Jurkat, Clone E6-1 (cell line): ENCODE data around the gene GCC2.
A peak's percentile ranks its signal among the peaks of the same experiment; 100 is the strongest.
"Not testable (repeated sequence)": the region's sequence is repeated elsewhere in the genome, so short reads cannot be mapped to it uniquely, and the experiment has no call there.

ENCODE experiments used
- DNase-seq: peaks from one replicate; pipeline ENCODE4 v3.0.0-alpha.2; 2011; ENCODE audit warnings: low read depth, low spot score
- H3K4me3 ChIP-seq: 2 replicates; pipeline ENCODE4 v1.5.1; 2011; ENCODE audit warnings: mild to moderate bottlenecking, low read length, control low read depth, moderate library complexity

GCC2 gene

DNA sequence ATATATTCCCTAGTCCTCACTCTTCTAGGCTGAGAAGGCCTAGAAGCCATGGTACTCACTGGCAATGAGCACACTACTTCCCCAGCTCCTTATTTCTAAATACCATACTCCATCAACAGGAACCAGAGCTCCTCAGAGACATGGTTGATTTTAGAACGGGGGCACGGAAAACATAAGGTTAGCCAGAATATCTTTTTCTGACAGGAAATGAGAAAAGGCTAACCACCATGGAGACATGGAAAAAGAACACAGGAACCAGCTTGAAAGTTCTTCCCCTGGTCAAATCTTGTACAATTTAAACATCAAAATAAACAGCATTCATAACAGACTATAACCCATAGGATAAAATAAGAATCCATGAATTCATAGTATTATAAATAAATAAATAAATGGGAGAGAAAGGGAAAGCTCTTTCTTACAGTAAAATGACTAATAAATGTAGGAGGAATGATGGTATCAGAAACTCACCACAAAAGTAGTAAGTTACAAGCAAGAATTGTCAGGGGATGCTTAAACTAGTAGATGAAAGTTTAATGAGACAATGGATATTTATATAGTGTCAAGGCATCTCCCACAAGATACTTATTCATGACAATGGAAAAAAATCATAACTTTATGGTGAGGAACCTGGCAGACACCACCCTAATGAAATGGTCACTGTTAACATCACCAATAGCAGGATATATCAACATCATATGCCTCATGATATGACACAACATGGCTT, 20.6 kb upstream of the GCC2 start:
- H3K4me3 ChIP-seq: no peak overlapping the region
- DNase-seq: no peak

DNA sequence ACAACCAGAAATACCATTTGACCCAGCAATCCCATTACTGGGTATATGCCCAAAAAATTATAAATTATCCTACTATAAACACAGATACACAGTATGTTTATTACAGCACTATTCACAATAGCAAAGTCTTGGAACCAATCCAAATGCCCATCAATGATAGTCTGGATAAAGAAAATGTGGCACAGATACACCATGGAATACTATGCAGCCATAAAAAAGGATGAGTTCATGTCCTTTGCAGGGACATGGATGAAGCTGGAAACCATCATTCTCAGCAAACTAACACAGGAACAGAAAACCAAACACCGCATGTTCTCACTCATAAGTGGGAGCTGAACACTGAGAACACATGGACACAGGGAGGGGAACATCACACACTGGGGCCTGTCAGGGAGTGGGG, 13.4 kb upstream of the GCC2 start:
- H3K4me3 ChIP-seq, DNase-seq: not testable (repeated sequence)

DNA sequence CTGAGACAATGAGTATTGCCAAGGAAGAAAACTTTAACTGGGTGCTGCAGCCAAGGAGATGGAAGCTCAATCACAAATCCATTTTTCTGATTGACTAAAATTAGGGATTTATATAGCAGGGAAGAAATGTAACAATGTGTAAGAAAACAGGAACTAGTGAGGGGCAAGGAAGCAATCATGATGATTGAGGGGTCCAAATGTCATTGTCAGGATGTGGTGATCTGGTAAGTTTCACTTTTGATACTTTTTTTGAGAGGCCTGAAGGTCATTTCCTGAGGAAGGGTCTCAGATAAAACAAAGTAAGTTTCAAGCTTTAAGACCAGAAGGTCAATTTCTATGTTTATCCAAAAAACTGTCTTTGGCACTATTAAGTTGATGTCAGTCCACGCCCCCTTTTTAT, 12.0 kb upstream of the GCC2 start:
- no peak for DNase-seq
- H3K4me3 ChIP-seq: no peak overlapping the region

DNA sequence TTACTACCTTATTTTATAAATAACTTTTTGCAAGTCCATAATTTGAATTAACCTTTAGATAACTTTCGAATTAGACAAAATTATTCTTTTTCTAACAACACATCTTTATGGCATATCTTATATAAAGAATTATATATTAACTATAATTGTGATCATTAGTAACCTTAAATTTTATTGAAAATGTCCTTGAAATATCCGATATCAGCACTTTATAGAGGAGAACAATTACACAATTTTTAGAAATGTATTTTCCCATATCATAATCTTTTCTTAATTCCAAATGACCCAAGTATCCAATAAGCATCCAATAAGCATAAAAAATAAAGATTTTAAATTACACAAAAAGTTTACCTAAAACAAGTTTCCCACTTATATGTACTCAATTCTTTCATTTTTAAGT, 7.3 kb upstream of the GCC2 start:
- DNase-seq: no peak
- no peak overlapping the region for H3K4me3 ChIP-seq

DNA sequence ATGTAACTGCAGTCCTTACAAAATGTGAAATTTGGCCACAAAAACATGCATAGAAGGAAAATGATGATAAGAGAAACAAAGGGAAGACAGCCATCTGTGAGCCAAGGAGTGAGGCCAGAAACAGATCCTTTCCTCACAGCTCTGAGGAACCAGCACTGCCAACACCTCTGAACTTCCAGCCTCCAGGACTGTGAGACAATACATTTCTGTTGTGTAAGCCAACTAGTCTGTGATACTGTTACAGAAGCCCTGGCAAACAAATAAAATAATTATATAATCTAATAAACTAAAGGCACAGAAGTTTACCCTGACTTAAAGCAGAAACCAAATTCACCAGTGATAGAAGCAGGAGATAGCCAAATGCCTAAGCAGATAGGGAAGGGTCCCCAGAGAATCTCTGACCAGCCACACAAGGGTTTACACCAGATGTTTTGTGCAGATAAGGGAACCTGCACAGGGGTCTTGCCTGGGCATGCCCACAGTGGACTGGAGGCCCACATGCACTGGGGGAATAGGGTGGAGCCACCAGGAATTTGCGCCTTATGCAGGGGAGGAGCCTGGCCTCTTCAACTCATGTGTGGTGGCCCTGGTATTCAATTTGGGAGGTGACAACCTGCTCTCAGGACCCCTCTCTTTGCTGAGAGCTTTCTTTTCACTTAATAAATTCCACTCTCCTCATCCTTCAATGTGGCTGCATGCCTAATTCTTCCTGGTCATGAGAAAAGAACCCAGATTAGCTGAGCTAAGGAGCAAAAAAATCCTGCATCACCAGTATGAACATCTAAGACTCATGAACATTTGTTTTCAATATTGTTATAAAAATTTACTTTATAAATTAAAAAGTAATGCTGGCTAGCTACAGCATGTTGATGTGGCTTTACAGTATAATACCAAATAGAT, 3.8 kb upstream of the GCC2 start:
- no peak for DNase-seq
- H3K4me3 ChIP-seq: no peak overlapping the region

DNA sequence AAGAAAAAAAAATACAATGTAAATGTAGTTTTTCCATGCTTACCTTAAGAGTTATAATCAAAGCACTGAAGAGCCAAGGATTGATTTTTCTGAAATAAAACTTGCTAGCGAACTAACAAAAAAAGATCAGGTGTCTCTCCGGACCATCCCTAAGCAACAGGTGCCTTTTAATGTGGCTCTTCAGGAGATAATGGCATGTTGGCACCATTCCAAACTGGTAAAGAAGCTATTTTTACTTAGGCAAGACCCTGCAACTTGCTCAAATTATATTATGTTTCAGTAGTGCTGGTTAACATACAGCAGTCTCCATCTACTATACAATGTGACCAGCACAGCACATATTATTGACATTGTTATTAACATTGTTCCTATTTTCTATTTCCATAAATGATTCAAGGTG, 2.3 kb upstream of the GCC2 start:
- no peak overlapping the region for H3K4me3 ChIP-seq
- peak; percentile 19 for DNase-seq

DNA sequence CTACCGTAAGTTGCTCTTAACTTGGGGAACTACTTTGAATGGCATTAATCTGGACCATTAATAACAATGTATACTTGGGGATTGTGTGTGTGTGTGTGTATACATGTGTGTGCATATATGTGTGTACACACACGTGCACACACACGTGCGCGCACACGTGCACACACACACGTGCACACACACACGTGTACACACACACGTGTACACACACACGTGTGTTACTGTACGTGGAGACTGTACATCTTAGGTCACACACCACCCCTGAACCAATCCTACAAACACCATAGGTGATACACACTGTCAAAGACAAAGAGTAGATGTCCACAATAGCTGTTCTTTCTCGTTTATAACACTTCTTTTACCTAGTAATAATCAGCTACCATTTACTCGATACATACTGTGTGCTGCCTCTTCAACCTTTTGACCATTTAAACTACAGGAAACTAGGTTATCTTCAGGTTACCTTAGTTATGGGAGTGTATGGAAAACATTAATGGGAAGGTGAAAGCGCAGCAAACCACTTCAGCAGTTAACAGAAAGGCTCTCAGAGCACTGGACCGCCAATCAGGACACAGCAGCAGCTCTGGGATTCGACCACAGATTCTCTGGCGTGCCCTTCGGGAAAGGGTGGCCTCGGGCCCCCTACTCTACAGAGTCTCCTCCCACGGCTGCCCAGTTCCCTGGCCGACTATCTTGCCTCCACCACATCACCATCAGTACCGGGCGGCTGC, 894 bp upstream of the GCC2 start:
- H3K4me3 ChIP-seq: peak overlapping the region; percentile 76
- no peak for DNase-seq

DNA sequence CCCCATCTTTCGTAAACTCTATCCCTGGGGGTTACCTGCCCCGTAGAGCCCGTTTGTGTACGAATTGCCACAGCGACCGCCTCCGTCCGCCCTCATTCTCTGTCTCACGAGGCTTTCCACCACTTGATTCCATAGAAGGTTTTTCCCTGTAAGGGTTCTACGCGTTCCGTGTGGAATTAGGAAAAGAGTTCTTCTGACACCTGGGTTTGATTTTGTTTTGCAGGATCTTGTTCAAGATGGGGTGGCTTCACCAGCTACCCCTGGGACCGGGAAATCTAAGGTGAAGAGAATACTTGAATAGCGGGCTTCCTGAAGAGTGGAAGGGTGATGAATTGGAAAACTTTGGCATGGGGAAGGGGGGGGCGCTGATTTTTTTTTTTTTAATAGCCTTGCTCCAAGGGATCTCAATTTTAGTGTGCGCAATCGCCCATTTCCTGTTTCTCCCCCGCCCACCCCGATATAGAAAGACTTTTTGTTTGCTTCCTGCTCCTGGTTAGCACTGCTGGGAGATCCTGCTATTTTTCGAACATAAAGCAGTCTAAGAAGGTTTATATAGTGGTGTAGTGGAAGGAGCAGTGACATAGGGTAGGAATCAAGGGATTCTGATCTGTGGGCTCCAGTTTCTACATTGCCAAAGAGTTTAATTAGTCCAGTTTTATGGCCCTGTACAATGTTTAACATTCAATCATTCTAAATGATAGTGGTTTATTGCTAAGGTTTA, 564 bp downstream of the GCC2 start:
- DNase-seq: peak; percentile 30
- peak overlapping the region; percentile 76 for H3K4me3 ChIP-seq

DNA sequence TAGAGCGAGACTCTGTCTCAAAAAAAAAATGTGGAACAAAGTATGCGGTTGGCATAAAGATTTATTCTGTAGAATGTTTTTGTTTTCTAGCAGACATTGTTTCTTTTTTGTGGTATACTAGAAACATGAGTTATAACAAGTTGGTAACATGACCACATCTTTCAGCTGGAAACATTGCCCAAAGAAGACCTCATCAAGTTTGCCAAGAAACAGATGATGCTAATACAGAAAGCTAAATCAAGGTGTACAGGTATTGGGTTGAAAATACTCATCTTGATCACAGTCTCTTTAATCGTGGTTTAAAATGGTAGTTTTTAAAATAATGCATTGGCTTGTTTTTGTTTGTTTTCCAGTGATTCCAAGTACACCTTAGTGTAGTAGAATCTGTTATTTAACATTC, 1.9 kb downstream of the GCC2 start:
- H3K4me3 ChIP-seq: no peak overlapping the region
- no peak for DNase-seq

DNA sequence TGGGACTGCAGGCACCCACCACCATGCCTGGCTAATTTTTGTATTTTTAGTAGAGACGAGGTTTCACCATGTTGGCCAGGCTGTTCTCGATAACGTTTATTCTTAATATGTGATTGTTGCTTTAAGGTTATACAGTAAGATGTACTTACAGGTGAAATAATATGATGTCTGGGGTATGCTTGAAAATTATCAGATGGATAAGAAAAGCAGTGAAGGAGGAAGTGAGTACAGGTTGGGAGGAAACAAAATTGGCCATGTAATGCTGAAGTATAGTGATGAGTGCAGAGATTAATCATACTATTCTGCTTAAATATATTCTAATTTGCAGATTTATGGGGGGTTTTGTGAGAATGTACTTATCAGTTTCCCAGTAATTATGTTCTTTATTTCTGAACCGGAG, 3.0 kb downstream of the GCC2 start:
- DNase-seq: no peak
- H3K4me3 ChIP-seq: no peak overlapping the region

DNA sequence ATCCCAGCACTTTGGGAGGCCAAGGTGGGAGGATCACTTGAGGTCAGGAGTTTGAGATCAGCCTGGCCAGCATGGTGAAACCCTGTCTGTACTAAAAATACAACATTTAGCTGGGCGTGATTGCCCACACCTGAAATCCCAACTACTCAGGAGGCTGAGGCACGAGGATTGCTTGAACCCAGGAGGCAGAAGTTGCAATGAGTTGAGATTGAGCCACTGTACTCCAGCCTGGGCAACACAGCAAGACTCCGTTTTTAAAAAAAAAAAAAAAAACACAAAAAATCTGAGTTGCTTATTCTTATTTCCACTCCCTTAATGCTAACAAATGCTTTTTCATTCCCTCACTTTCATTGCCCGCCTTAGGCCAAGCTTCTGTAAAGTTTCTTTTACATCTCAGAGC, 4.5 kb downstream of the GCC2 start:
- not testable (repeated sequence) for DNase-seq, H3K4me3 ChIP-seq

DNA sequence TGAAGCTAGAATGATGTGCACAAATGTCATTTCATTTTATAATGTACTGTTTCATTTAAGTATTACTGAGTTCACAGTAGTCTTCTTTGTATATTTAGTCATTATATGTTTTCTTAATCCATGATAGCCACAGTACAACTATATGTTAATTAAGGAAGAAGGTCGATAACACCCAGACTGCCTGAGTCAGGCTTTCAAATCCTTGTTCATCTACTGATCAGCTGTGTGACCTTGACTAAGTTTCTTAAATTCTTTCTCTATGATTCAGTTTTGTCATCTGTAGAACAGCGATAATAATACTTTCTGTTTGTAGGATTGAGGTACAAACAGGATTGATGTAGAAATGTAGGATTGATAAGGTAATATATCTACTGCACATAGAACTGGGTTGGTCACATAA, 5.4 kb downstream of the GCC2 start:
- no peak for DNase-seq
- no peak overlapping the region for H3K4me3 ChIP-seq

DNA sequence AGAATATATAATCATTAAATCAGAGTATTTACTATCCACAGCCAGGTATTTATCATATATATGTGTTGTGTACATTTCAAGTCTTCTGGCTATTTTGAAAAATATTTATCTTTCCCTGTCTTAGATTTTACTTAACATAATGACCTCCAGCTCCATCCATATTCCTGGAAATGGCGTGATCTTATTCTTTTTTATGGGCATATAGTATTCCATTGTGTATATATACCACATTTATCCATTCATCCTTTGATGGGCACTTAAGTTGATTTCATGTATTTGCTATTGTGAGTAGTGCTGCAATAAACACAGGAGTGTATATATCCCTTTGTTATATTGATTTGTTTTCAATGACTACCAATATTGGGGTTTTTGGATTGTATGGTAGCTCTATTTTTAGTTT, 6.6 kb downstream of the GCC2 start:
- no peak overlapping the region for H3K4me3 ChIP-seq

DNA sequence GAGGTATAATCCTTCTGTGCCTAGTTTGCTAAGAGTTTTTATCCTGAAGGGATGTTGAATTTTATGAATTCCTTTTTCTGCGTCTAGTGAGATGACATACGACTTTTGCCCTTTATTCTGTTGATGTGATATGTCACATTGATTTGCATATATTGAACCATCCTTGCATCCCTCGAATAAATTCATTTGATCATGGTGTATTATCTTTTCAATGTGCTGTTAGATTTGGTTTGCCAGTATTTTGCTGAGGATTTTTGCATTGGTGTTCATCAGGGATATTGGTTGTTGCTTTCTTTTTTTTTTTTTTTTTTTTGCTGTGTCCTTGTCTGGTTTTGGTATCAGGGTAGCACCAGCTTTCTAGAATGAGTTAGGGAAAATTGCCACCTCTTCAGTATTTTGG, 9.1 kb downstream of the GCC2 start:
- DNase-seq: no peak
- no peak overlapping the region for H3K4me3 ChIP-seq

More for the DNA sequence above, 6.6 kb downstream of the GCC2 start:
- no peak for DNase-seq

DNA sequence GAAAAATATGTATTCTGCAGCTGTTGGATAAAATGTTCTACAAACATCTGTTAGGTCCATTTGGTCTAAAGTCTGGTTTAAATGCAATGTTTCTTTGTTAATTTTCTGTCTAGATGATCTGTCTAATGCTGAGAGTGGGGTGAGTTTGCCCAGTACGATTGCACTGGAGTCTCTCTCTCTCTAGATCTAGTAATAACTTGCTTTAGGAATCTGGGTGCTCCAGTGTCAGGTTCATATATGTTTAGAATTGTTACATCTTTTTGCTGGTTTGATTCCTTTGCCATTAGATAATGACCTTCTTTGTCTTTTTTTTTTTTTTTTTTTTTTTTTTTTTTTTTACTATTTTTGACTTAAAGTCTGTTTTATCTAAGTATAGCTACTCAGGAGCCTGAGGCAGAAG, 10.4 kb downstream of the GCC2 start:
- H3K4me3 ChIP-seq: no peak overlapping the region
- no peak for DNase-seq

DNA sequence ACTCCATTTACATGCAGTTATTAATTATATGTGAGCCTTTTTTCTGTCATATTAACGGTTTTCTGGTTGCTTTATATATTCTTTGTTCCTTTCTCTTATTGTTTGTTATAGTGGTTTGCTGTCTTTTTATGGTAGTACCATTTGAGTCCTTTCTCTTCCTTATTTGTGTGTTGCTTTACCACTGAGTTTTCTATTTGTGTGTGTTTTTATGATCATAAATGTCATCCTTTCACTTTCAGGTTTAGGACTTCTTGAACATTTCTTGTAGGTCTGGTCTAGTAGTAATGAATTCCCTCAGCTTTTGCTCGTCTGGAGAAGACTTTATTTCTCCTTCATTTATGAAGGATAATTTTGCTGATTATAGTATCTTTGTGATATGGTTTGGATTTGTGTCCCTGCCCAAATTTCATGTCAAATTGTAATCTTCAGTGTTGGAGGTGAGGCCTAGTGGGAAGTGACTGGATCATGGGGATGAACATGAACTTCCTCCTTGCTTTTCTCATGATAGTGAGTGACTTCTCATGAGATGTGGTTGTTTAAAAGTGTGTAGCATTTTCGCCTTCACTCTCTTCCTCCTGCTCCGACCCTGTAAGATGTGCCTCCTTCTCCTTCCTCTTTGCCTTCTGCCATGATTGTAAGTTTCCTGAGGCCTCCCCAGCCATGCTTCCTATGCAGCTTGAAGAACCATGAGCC, 11.5 kb downstream of the GCC2 start:
- no peak overlapping the region for H3K4me3 ChIP-seq
- no peak for DNase-seq

DNA sequence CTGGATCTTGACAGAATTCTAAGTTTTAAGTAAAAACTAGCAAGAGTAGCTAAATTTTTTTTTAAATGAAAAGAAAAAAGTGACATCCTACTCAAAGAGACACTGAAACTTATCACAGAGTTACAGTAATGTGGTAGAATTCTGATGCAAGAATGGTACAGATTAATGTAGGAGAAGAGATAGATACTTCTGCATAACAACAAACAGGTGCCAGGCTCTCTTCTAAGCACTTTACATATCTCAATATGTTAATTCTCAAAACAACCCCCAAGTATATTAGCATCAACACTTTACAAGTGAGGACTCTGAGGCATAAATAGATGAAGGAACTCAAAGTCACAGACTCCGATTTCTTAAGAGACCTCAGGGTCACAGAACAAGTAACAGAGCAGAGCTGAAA, 28.1 kb downstream of the GCC2 start:
- DNase-seq: no peak

DNA sequence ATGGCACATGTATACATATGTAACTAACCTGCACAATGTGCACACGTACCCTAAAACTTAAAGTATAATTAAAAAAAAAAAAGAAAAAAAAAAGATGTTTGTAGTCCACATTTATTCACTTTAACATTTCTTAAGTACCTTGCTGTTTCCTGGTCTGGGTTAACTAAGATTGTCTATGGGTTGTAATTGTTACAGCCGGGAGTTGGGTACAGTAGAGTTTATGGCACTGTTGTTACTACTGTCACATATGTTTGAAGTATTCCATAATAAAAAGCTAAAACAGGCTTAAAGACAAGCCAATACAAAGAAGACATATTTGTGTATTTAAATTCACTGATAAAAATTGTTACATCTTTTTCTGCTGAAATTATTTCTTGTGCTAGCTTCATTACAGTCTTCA, 36.2 kb downstream of the GCC2 start:
- no peak overlapping the region for H3K4me3 ChIP-seq
- DNase-seq: no peak

More for the DNA sequence above, 28.1 kb downstream of the GCC2 start:
- no peak overlapping the region for H3K4me3 ChIP-seq
